ENCODE measurements around the gene PSMD12.
"Not testable (repeated sequence)": the region's sequence is repeated elsewhere in the genome, so short reads cannot be mapped to it uniquely, and the experiment has no call there.

- TF ChIP-seq SP1 (IDR thresholded peaks at IDR 0.05); BHLHE40 (IDR thresholded peaks at IDR 0.05; ENCODE audit: borderline replicate concordance); NFRKB (IDR thresholded peaks at IDR 0.05); FOXM1 (IDR thresholded peaks at IDR 0.05; ENCODE audit: borderline replicate concordance); FOXA1 (IDR thresholded peaks at IDR 0.05); ARNT (IDR thresholded peaks at IDR 0.05); CTBP1 (IDR thresholded peaks at IDR 0.05; ENCODE audit: borderline replicate concordance); HDGF (IDR thresholded peaks at IDR 0.05; ENCODE audit: borderline replicate concordance); SUZ12 (IDR thresholded peaks at IDR 0.05); L3MBTL2 (conservative IDR thresholded peaks at IDR 0.05); FOXK2 (IDR thresholded peaks at IDR 0.05); TARDBP (IDR thresholded peaks at IDR 0.05); PKNOX1 (IDR thresholded peaks at IDR 0.05); ELF4 (IDR thresholded peaks at IDR 0.05): not testable (repeated sequence)
These were observed 28.0 kb downstream of the PSMD12 start for GRCh38 chr17:67338353-67338752.
